WTC11 (cell line): ENCODE data around the gene ADD1. TPM values are rescaled to one million over a fixed set of nuclear protein-coding genes. Genes with fewer than 3 reads are reported as not detected.
A peak's percentile ranks its signal among the peaks of the same experiment; 100 is the strongest.

Experiments used
- ATAC-seq: fragments of 200-7000 bp; cut with Tn5 transposase; 2 replicates; pipeline ENCODE4 v1.10.0; 2021; ENCODE audit warnings: mild to moderate bottlenecking, moderate library complexity
- CTCF ChIA-PET: fragments of 300-600 bp; sonication (Branson Sonifier 250); formaldehyde crosslinking; loops from one replicate; lab custom pipeline; 2021; ENCODE audit warnings: antibody characterized with exemption; lab: Charles Lee
- POLR2A ChIA-PET: fragments of 350-600 bp; sonication (Branson Sonifier 250); formaldehyde crosslinking; loops from one replicate; lab custom pipeline; 2021; ENCODE audit warnings: antibody characterized with exemption; lab: Charles Lee
- DNase-seq: peaks from one replicate; pipeline ENCODE4 v3.0.0; 2021; ENCODE audit warnings: low spot score
- H3K27ac Mint-ChIP-seq: 2 replicates; pipeline ENCODE4 v1.8.0; 2021; ENCODE audit warnings: mixed read lengths
- H3K27me3 Mint-ChIP-seq: 2 replicates; pipeline ENCODE4 v1.8.0; 2021; ENCODE audit warnings: low read depth, mild to moderate bottlenecking, moderate library complexity, mixed read lengths
- H3K36me3 Mint-ChIP-seq: 2 replicates; pipeline ENCODE4 v1.8.0; 2021; ENCODE audit warnings: mixed read lengths
- H3K4me1 Mint-ChIP-seq: 2 replicates; pipeline ENCODE4 v1.8.0; 2022; ENCODE audit warnings: mixed read lengths
- H3K4me3 Mint-ChIP-seq: 2 replicates; pipeline ENCODE4 v1.8.0; 2021; ENCODE audit warnings: mild to moderate bottlenecking, moderate library complexity, mixed read lengths
- H3K9me3 Mint-ChIP-seq: 2 replicates; pipeline ENCODE4 v1.8.0; 2021; ENCODE audit warnings: mixed read lengths
- AR ChIP-seq: fragments of 250-450 bp; sonication (Bioruptor Pico); IDR thresholded peaks from 2 replicates; pipeline ENCODE4 v1.9.0; 2021; ENCODE audit warnings: mild to moderate bottlenecking
- ATF6 ChIP-seq: sonication (generic); formaldehyde crosslinking; IDR thresholded peaks from 2 replicates; pipeline ENCODE4 v1.8.1; 2023; ENCODE audit warnings: mild to moderate bottlenecking, missing genetic modification reagents
- CBFB ChIP-seq: sonication (generic); formaldehyde crosslinking; IDR thresholded peaks from 2 replicates; pipeline ENCODE4 v1.8.1; 2022; ENCODE audit warnings: mild to moderate bottlenecking, low read depth, missing genetic modification reagents
- CREM ChIP-seq: sonication (generic); formaldehyde crosslinking; IDR thresholded peaks from 2 replicates; pipeline ENCODE4 v1.8.1; 2022; ENCODE audit warnings: mild to moderate bottlenecking, missing genetic modification reagents, moderate library complexity
- EMX1 ChIP-seq: fragments of 250-450 bp; sonication (Bioruptor Pico); IDR thresholded peaks from 2 replicates; pipeline ENCODE4 v1.8.0; 2021; ENCODE audit warnings: mild to moderate bottlenecking
- IRF2 ChIP-seq: sonication (generic); formaldehyde crosslinking; IDR thresholded peaks from 2 replicates; pipeline ENCODE4 v1.8.0; 2022; ENCODE audit warnings: low read depth, missing genetic modification reagents, borderline replicate concordance
- NFE2L1 ChIP-seq: sonication (generic); formaldehyde crosslinking; IDR thresholded peaks from 2 replicates; pipeline ENCODE4 v1.8.1; 2023; ENCODE audit warnings: missing genetic modification reagents
- RELA ChIP-seq: sonication (generic); formaldehyde crosslinking; IDR thresholded peaks from 2 replicates; pipeline ENCODE4 v1.8.1; 2022; ENCODE audit warnings: missing genetic modification reagents, mild to moderate bottlenecking, borderline replicate concordance
- RORB ChIP-seq: fragments of 250-450 bp; sonication (Bioruptor Pico); IDR thresholded peaks from 2 replicates; pipeline ENCODE4 v1.9.0; 2021; ENCODE audit warnings: mild to moderate bottlenecking
- STAT6 ChIP-seq: sonication (generic); formaldehyde crosslinking; conservative IDR thresholded peaks from 2 replicates; pipeline ENCODE4 v1.8.1; 2023; ENCODE audit warnings: mild to moderate bottlenecking, low read depth, missing genetic modification reagents, moderate library complexity
- TCF7 ChIP-seq: sonication (generic); formaldehyde crosslinking; IDR thresholded peaks from 2 replicates; pipeline ENCODE4 v1.8.0; 2022; ENCODE audit warnings: mild to moderate bottlenecking, low read depth, missing genetic modification reagents, moderate library complexity
- TP53 ChIP-seq: sonication (generic); formaldehyde crosslinking; IDR thresholded peaks from 2 replicates; pipeline ENCODE4 v1.8.1; 2023; ENCODE audit warnings: mild to moderate bottlenecking, missing genetic modification reagents
- ZNF121 ChIP-seq: sonication (generic); formaldehyde crosslinking; IDR thresholded peaks from 2 replicates; pipeline ENCODE4 v1.8.0; 2023; ENCODE audit warnings: missing genetic modification reagents
- ZNF232 ChIP-seq: sonication (generic); formaldehyde crosslinking; IDR thresholded peaks from 2 replicates; pipeline ENCODE4 v1.8.0; 2022; ENCODE audit warnings: mild to moderate bottlenecking, missing genetic modification reagents
- total RNA-seq: library from RNA; stranded (reverse); gene quantifications from 3 replicates; pipeline ENCODE4 v1.2.3, GENCODE V29; 2021
- TF ChIP-seq, protein P1 (sequence below): sonication (generic); formaldehyde crosslinking; IDR thresholded peaks from 2 replicates; pipeline ENCODE4 v1.8.0; 2023; ENCODE audit warnings: missing genetic modification reagents, mild to moderate bottlenecking, borderline replicate concordance
- TF ChIP-seq, protein P2 (sequence below): fragments of 250-450 bp; sonication (Bioruptor Pico); conservative IDR thresholded peaks from 2 replicates; pipeline ENCODE4 v1.9.0; 2021; ENCODE audit warnings: mild to moderate bottlenecking
- TF ChIP-seq, protein P3 (sequence below): sonication (generic); formaldehyde crosslinking; IDR thresholded peaks from 2 replicates; pipeline ENCODE4 v1.8.1; 2022; ENCODE audit warnings: mild to moderate bottlenecking, moderate library complexity, missing genetic modification reagents

The ADD1 gene
- total RNA-seq, 1 experiment from 2014 or later = 178 TPM

GRCh38 chr4:2862528-2862927 lies 18.9 kb downstream of the ADD1 start:
- H3K27me3 Mint-ChIP-seq = no peaks in the 10 kb centered on the region
- H3K4me1 Mint-ChIP-seq = peaks cover 74% of the 10 kb centered on the region
- DNase-seq = no peak
- H3K9me3 Mint-ChIP-seq = no peaks in the 10 kb centered on the region
- ChIA-PET CTCF (interaction anchor here (0.6 to 3.9 kb wide), 5 partner anchors 10 to 99 kb away, joined by 3 to 13 read pairs (median 3); no protein-coding TSS in a partner anchor), POLR2A (no interaction called here)
- peak overlapping the region; percentile 90 for H3K27ac Mint-ChIP-seq
- no peaks in the 10 kb centered on the region for H3K36me3 Mint-ChIP-seq
- ATAC-seq = peak; percentile 75
- H3K4me3 Mint-ChIP-seq = peak overlapping the region; percentile 20; the same call in 1 of the 2 replicates
- no peak for TF ChIP-seq ZNF121 (CRISPR knock-in tag)
- TF ChIP-seq EMX1 (CRISPR knock-in tag) = no peak
- no peak for TF ChIP-seq STAT6
- TF ChIP-seq TP53 (CRISPR knock-in tag) = no peak
- TF ChIP-seq TCF7 = no peak
- TF ChIP-seq, protein P1, sequence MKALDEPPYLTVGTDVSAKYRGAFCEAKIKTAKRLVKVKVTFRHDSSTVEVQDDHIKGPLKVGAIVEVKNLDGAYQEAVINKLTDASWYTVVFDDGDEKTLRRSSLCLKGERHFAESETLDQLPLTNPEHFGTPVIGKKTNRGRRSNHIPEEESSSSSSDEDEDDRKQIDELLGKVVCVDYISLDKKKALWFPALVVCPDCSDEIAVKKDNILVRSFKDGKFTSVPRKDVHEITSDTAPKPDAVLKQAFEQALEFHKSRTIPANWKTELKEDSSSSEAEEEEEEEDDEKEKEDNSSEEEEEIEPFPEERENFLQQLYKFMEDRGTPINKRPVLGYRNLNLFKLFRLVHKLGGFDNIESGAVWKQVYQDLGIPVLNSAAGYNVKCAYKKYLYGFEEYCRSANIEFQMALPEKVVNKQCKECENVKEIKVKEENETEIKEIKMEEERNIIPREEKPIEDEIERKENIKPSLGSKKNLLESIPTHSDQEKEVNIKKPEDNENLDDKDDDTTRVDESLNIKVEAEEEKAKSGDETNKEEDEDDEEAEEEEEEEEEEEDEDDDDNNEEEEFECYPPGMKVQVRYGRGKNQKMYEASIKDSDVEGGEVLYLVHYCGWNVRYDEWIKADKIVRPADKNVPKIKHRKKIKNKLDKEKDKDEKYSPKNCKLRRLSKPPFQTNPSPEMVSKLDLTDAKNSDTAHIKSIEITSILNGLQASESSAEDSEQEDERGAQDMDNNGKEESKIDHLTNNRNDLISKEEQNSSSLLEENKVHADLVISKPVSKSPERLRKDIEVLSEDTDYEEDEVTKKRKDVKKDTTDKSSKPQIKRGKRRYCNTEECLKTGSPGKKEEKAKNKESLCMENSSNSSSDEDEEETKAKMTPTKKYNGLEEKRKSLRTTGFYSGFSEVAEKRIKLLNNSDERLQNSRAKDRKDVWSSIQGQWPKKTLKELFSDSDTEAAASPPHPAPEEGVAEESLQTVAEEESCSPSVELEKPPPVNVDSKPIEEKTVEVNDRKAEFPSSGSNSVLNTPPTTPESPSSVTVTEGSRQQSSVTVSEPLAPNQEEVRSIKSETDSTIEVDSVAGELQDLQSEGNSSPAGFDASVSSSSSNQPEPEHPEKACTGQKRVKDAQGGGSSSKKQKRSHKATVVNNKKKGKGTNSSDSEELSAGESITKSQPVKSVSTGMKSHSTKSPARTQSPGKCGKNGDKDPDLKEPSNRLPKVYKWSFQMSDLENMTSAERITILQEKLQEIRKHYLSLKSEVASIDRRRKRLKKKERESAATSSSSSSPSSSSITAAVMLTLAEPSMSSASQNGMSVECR = no peak
- TF ChIP-seq RELA (CRISPR knock-in tag) = no peak
- TF ChIP-seq CREM (CRISPR knock-in tag) = no peak
- no peak for TF ChIP-seq ZNF232
- no peak for TF ChIP-seq IRF2 (CRISPR knock-in tag)
- no peak for TF ChIP-seq NFE2L1 (CRISPR knock-in tag)
- no peak for TF ChIP-seq ATF6 (CRISPR knock-in tag)
- TF ChIP-seq, all 79 proteins: peak for 0

DNA sequence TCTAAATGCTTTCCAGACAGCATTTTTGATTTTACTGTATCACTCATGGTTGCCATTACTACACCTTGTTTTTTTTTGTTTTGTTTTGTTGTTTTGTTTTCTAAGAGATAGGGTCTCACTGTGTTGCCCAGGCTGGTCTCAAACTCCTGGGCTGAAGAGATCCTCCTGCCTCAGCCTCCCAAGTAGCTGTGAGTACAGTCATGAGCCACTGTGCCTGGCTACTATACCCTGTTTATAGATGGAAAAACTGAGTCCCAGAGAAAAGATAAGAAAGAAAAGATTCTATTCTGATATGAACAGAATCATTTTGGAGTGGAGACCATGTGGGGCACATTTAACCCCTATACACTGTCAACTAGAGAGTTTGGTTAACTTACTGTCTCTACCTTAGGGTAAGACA lies 20.0 kb downstream of the ADD1 start:
- ChIA-PET POLR2A (interaction anchor here (0.6 kb wide), 1 partner anchor 18 kb away, joined by 3 read pairs; no protein-coding TSS in a partner anchor), CTCF (no interaction called here)
- no peak overlapping the region for H3K27ac Mint-ChIP-seq
- TF ChIP-seq CBFB (CRISPR knock-in tag) = no peak
- peak; percentile 88; the same call in 1 of the 2 replicates for TF ChIP-seq ZNF121 (CRISPR knock-in tag)
- DNase-seq (no peak), ATAC-seq (no peak)
- H3K27me3 Mint-ChIP-seq = no peaks in the 10 kb centered on the region
- no peaks in the 10 kb centered on the region for H3K36me3 Mint-ChIP-seq
- H3K4me3 Mint-ChIP-seq = no peak overlapping the region
- H3K4me1 Mint-ChIP-seq = peaks cover 84% of the 10 kb centered on the region
- H3K9me3 Mint-ChIP-seq = no peaks in the 10 kb centered on the region

DNA sequence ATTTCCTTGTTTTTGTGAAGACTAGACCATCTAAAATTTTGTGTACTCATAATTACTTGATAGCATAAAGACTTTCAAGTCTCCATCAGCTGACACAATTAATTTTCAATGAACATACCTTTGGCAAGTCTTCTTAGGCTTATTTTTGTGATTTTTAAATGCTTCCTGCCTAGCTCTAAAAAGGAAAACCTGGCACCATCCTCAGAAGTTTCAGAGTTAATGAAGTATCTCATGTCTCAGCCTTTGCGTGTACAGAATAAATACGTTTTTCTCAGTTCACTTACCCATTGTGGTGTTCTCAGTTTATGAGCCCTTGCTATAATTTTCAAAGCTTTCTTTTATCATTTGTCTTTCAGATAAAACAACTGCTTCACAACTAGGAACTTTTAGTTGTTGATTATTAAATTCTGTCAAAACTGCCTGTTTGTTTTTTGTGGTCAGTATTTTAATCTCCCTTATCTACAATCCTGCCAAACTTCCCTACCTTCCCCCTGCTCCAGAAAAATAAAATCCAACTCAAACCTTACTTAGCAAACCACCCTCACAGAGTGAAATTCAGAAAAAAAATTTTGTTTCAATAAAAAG lies 21.6 kb downstream of the ADD1 start:
- no peak overlapping the region for H3K4me3 Mint-ChIP-seq
- POLR2A ChIA-PET = no interaction called here
- peak overlapping the region; percentile 57 for H3K27ac Mint-ChIP-seq
- no peaks in the 10 kb centered on the region for H3K27me3 Mint-ChIP-seq
- ATAC-seq (no peak), DNase-seq (no peak)
- CTCF ChIA-PET = interaction anchor here (1.0 kb wide), 1 partner anchor 113 kb away, joined by 3 read pairs; no protein-coding TSS in a partner anchor
- H3K4me1 Mint-ChIP-seq = peaks cover 87% of the 10 kb centered on the region
- H3K36me3 Mint-ChIP-seq = no peaks in the 10 kb centered on the region
- H3K9me3 Mint-ChIP-seq = no peaks in the 10 kb centered on the region
- TF ChIP-seq AR (CRISPR knock-in tag) (no peak), RORB (CRISPR knock-in tag) (no peak)
- TF ChIP-seq, protein P2, sequence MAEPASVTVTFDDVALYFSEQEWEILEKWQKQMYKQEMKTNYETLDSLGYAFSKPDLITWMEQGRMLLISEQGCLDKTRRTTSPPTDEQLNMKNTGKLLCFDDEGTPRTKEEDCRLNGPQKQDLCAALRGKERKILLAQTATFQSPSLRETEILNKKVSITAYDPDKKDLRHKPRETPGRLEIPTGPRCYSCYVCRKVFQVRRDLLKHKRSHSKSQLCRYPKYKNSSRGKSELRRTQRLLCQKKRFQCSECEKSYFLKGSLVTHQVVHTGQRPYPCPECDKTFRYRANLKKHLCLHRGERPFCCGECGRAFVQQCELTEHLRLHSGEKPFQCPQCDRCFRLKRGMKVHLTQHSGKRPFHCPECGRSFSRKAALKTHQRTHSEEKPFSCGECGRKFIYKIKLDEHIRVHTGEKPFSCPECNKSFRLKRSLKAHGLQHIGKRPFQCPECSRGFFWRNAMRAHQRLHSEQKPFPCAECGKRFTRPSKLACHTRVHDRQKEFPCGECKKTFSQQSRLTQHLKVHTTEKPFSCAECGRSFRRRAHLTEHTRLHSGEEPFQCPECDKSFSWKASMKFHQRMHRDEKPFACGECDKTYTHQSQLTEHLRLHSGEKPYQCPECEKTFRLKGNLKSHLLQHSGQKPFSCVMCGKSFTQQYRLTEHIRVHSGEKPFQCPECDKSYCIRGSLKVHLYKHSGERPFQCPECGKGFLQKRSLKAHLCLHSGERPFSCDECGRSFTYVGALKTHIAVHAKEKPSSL = no peak
- TF ChIP-seq, protein P3, sequence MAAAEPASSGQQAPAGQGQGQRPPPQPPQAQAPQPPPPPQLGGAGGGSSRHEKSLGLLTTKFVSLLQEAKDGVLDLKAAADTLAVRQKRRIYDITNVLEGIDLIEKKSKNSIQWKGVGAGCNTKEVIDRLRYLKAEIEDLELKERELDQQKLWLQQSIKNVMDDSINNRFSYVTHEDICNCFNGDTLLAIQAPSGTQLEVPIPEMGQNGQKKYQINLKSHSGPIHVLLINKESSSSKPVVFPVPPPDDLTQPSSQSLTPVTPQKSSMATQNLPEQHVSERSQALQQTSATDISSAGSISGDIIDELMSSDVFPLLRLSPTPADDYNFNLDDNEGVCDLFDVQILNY = no peak
